Measurements from ENCODE around the gene PCNP. TPM values are rescaled to one million over a fixed set of nuclear protein-coding genes. Genes with fewer than 3 reads are reported as not detected.
A peak's percentile ranks its signal among the peaks of the same experiment; 100 is the strongest.
"Not testable (repeated sequence)": the region's sequence is repeated elsewhere in the genome, so short reads cannot be mapped to it uniquely, and the experiment has no call there.

The PCNP gene
- total RNA-seq, 1 experiment from 2014 or later = 82.5 TPM

DNA sequence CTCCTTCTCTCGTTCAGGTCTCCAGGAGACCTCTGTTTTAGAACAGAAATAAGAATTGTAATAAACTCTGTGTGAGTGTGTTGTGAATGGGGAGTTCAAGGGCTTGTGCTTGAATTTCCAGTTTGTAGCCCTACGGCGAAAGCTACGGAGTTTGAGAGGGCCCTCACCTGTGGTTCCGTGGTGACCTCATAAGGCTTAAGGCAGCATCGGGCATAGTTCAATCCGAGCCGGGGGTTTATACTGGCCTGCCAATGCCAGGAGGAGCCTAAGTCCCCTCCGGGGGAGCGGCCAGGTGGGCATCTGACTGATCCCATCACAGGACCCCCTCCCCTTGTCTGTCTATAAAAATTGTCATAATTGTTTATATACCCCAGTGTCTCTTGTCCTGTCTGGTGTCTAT is 59.2 kb downstream of the PCNP start:
- no peak for DNase-seq (ENCODE audit: low read depth)

DNA sequence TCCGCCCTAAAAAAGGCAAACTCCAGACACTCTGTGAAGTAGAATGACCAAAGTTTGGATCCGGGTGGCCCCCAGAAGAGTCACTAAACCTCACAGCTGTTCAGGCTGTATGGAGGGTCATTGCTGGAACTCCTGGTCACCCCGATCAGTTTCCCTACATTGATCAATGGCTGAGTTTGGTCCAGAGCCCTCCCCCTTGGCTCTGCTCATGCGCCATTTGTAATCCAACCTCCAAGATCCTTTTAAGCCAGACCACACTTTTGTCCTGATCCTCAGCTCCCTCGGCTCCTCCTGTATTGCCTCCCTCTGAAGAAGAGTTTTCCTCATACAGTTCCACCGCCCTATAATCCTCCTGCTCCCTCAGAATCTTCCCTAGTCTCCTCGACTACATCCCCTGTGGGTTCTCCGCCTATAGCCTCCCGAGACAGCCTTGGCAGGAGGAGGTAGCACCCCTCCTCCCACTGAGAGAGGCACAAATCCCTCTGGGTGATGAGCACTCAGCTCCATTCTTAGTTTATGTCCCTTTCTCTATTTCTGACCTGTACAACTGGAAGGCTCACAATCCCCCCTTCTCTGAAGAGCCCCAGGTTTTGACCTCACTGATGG is 60.7 kb downstream of the PCNP start:
- no peak for DNase-seq (ENCODE audit: low read depth)

DNA sequence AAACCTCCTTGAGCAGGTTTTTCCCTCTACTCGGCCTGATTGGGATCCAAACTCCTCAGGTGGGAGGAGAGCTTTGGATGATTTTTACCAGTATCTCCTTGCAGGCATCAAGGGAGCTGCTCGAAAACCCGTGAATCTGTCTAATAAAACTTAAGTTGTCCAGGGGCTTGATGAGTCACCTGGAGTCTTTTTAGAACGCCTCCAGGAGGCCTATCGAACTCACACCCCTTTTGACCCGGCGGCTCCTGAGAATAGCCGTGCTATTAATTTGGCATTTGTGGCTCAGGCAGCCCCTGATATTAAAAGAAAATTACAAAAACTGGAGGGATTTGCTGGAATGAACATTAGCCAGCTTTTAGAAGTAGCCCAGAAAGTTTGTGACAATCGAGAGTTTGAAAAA is 61.4 kb downstream of the PCNP start:
- DNase-seq (ENCODE audit: low read depth) = no peak

DNA sequence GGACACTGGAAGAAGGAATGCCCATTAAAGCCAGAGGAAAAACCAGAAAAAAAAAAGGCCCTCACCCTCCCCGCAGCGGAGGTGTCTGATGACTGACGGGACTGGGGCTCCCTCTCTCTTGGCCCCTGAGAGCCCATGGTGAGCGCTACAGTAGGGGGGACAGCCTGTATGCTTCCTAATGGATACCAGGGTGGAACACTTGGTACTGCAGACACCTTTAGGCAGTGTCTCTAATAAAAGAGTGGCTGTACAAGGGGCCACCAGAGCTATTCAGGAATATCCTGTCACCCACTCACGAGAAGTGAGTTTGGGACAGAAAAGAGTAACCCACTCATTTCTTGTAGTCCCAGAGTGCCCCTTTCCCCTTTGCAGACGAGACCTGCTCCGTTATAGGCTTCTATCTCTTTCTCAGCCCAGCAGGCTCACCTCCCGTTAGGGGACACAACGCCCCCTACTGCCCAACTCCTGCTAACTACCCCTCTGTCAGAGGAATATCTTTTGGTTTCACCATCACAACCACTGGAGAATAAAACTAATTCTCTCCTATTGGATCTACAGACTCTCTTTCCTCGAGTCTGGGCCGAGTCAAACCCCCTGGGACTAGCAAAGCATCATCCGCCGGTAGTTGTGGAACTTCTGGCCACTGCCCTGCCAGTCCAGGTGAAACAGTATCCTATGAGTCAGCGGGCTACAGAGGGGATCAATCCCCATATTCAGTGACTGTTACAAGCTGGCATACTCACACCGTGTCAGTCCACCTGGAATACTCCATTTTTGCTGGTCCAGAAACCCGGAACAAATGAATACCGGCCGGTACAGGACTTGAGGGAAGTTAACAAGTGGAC is 62.2 kb downstream of the PCNP start:
- DNase-seq (ENCODE audit: low read depth) = peak; percentile 45

DNA sequence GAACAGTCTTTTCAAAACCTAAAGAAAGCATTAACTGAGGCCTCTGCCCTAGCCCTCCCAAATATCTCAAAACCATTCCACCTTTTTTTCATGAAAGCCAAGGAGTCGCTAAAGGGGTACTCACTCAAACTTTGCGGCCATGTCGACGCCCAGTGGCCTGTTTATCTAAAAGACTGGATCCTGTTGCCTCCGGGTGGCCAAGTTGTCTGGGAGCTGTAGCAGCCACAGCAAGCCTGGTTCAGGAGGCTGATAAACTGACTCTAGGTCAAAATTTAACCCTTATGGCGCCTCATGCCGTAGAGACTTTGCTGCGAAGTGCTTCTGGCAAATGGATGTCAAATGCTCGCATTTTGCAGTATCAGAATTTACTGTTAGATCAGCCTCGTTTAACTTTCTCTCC is 63.5 kb downstream of the PCNP start:
- DNase-seq (ENCODE audit: low read depth) = no peak

DNA sequence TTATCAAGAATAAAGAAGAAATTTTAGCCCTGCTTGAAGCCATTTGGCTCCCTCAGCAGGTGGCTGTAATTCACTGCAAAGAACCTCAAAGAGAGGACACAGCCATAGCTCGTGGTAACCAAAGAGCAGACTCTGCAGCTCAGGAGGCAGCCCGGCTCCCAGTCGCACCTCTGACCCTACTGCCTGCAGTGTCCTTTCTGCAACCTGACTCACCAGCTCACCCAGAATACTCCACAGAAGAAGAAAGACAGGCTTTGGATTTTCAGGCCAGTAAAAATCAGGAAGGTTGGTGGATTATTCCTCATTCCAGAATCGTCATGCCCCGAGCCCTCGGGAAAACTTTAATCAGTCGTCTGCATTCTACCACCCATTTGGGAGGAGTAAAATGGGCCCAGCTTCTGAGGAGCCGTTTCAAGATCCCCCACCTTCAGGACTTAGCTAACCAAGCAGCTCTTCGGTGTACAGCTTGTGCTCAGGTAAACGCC is 64.3 kb downstream of the PCNP start:
- DNase-seq (ENCODE audit: low read depth) = no peak

DNA sequence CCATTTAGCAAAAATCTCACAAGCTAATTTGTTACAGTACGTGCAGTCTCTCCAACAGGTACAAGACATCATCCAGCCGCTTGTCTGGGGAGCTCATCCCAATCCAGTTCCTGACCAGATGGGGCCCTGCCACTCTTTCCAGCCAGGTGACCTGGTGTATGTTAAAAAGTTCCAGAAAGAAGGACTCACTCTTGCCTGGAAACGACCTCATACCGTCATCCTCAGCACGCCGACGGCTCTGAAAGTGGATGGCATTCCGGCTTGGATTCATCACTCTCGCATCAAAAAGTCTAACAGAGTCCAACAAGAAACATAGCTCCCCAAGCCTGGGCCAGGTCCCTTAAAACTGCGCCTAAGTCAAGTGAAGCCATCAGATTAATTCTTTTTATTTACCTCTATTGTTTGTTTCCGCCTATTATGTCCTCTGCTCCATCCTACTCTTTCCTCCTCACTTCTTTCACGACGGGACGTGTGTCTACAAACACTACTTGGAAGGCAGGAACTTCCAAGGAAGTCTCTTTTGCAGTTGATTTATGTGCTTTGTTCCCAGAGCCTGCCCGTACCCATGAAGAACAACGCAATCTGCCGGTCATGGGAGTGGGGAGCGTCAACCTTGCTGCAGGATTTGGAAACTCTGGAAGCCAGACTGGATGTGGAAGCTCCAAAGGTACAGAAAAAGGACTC is 65.4 kb downstream of the PCNP start:
- DNase-seq (ENCODE audit: low read depth) = no peak

DNA sequence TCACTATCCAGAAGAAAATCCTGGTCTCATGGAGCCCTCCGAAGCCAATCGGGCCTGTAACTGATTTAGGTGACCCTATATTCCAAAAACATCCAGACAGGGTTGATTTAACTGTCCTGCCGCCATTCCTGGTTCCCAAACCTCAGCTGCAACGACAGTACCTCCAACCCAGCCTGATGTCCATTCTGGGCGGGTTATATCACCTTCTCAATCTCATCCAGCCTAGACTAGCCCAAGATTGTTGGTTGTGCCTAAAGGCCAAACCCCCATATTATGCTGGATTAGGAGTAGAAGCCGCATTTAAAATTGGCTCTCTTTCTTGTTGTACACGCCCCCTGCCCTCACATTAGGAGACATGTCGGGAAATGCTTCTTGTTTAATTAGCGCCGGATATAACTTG is 66.3 kb downstream of the PCNP start:
- no peak for DNase-seq (ENCODE audit: low read depth)

DNA sequence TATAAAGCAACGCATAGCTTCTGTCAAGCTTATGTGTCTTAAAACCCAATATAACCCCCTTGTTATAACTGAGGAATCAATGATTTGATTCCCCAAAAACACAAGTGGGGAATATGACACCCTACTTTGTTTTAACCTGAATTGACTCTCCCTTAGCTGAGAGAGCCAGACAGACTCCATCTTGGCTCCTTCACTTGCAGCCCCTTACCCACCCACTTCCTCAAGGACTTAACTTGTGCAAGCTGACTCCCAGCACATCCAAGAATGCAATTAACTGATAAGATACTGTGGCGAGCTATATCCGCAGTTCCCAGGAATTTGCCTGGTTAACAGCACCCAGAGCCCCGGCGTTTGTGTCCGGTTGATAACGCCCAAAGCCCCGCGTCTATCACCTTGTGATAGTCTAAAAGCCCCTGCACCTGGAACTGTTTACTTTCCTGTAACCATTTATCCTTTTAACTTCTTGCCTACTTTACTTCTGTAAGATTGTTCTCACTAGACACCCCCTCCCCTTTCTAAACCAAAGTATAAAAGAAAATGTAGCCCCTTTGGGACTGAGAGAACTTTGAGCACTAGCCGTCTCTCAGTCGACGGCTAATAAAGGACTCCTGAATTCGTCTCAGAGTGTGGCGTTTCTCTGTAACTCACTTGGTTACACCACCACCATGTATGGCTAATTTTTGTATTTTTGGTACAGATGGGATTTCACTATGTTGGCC is 67.6 kb downstream of the PCNP start:
- not testable (repeated sequence) for DNase-seq (ENCODE audit: low read depth)

DNA sequence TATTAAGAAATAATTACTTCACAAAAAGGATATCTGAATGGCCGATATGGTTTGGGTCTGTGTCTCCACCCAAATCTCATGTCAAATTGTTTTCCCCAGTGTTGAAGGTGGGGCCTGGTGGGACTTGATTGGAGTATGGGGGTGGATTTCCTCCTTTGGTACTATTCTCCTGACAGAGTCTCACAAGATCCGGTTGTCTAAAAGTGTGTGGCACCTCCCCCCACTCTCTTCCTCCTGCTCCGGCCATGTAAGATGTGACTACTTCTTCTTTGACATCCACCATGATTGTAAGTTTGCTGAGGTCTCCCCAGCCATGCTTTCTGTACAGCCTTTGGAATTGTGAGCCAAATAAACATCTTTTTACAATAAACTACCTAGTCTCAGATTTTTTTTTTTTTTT is 68.5 kb downstream of the PCNP start:
- no peak for DNase-seq (ENCODE audit: low read depth)

DNA sequence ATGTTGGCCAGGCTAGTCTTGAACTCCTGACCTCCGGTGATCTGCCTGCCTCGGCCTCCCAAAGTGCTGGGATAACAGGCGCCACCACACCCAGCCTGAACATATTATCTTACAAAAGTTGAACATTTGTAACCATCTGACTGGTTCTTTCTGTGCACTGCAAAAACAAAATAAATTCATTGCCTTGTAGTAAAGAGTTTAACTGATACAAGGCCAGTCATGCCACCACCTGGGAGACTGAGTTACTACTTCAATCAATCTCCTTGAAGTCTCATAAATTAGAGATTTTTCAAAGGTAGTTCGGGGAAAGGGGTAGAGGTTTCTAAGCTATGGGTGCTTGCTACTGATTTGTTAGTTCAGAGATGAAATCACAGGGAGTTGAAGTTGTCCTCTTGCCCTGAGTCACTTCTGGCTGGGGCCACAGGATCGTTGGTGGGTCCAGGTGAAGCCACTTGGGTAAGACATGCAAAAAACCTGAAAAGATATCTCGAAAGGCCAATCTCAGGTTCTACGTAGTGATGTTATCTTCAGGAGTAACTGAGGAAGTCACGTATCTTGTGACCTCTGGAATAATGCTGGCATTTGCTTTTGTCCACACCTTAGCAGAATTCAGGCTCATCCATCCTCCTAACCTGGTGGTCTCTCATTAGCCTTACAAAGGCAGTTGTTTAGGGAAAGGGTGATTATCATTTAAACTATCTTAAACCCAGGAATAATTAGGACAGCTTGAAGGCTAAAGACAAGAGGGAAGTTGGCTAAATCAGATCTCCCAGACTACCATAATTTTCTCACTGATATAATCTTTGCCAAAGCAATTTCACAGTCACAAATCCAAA is 69.2 kb downstream of the PCNP start:
- no peak for DNase-seq (ENCODE audit: low read depth)

Other genes starting within 250 kb of the PCNP start
- 8.1 and 9.2 TPM in 2 replicates for gene SENP7, start 61.0 kb upstream of the PCNP start, total RNA-seq (2014; rRNA removed)
- 35.6 and 37.5 TPM in 2 replicates for gene TRMT10C, start 12.3 kb upstream of the PCNP start, total RNA-seq (2014; rRNA removed)
- 19.1 and 19.2 TPM in 2 replicates for gene ZBTB11, start 103.0 kb downstream of the PCNP start, total RNA-seq (2014; rRNA removed)
- gene RPL24, start 112.5 kb downstream of the PCNP start, total RNA-seq (2014; rRNA removed) = 965 and 1,197 TPM in 2 replicates
- 26.1 and 28.8 TPM in 2 replicates for gene CEP97, start 150.4 kb downstream of the PCNP start, total RNA-seq (2014; rRNA removed)
- gene NXPE3, start 205.0 kb downstream of the PCNP start, total RNA-seq (2014; rRNA removed) = 22.4 and 26.5 TPM in 2 replicates